Measurements from ENCODE around the gene ZNF148.

The ZNF148 gene

GRCh38 chr3:125374501-125374995, 577 bp downstream of the ZNF148 start:
- H3K4ac ChIP-seq (ENCODE audit: low read depth, low read length) = no peak overlapping the region

DNA sequence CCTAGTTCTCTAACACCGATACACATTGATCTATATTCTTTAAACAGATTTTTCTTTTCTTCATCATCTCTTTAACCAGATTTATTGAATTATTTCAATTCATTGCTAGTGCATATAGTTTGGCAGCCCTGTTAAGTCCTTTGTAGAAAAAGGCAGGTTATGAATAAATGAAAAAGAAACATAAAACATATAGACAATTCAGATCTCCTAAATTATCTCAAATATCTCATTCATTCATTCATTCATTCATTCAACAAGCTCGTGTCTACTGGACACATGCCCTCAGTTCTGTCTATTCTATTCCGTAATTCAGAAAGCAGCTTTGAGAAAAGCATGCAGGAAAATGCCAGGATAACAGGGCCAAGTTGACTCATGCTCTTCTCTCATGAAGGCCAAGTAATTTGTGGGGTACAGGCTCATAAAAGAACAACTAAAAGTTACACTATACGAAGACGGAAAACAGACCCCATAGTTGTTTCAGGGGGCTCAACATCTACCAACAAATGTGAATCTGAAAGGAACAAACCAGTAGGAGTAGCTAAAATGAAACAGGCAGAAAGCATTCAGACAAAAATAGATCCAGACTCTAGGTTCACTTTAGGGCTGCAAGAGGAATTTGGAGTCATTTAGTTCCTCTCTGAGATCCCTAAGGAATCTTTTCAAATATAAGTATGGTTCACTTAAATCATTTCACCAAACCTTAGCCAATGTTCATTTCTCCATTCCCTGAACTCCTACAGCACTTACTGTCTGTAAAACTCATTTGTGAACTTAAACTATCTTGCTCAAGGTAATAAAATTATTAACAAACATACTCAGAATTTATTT, 7.5 kb downstream of the ZNF148 start:
- no CpG with 5 or more reads among the region's 5 CpGs for WGBS (ENCODE audit: extremely low coverage, insufficient coverage, low lambda C conversion rate)
- no peak for DNase-seq

More at GRCh38 chr3:125374501-125374995, 577 bp downstream of the ZNF148 start:
- H3K18ac ChIP-seq (ENCODE audit: low read length) = peak overlapping the region; percentile 83
- H3K23ac ChIP-seq (ENCODE audit: low read length) = peak overlapping the region; percentile 92
- H3K4me2 ChIP-seq (ENCODE audit: low read length) = peak overlapping the region; percentile 84
- peak overlapping the region; percentile 39 for H3K27ac ChIP-seq (ENCODE audit: low read depth, low read length)
- H4K8ac ChIP-seq (ENCODE audit: low read depth, low read length) = no peak overlapping the region
- no peak overlapping the region for H2BK120ac ChIP-seq (ENCODE audit: low read depth, low read length)
- no peaks in the 10 kb centered on the region for H3K27me3 ChIP-seq (ENCODE audit: insufficient read depth, low read length, poor library complexity)
- no peak overlapping the region for H2BK15ac ChIP-seq (replicated peaks; ENCODE audit: low read depth)
- peak; percentile 88 for DNase-seq
- peaks cover 7% of the 10 kb centered on the region for H3K4me1 ChIP-seq (ENCODE audit: control insufficient read depth, low read depth, low read length)
- no peaks in the 10 kb centered on the region for H3K36me3 ChIP-seq (ENCODE audit: control insufficient read depth, insufficient read depth, low read length)
- peak overlapping the region; percentile 98 for H3K56ac ChIP-seq (ENCODE audit: low read length)
- H3K4me3 ChIP-seq (ENCODE audit: low read length) = peak overlapping the region; percentile 92
- no peak overlapping the region for H2AK5ac ChIP-seq (ENCODE audit: low read length)
- peak overlapping the region; percentile 74 for H2BK5ac ChIP-seq (ENCODE audit: low read length)
- peaks cover 31% of the 10 kb centered on the region for H3K79me2 ChIP-seq (ENCODE audit: control insufficient read depth, insufficient read depth, low read length)
- no peak overlapping the region for H4K5ac ChIP-seq (ENCODE audit: low read length)
- peak overlapping the region; percentile 91 for H3K9ac ChIP-seq (ENCODE audit: low read length)
- peaks cover 8% of the 10 kb centered on the region for H3K79me1 ChIP-seq (ENCODE audit: low read length)
- no CpG with 5 or more reads among the region's 26 CpGs for WGBS (ENCODE audit: extremely low coverage, insufficient coverage, low lambda C conversion rate)

GRCh38 chr3:125366132-125366531, 9.0 kb downstream of the ZNF148 start:
- Histone ChIP-seq H3K79me1 (ENCODE audit: low read length) (peaks cover 16% of the 10 kb centered on the region), H3K9ac (ENCODE audit: low read length) (no peak overlapping the region), H3K79me2 (ENCODE audit: control insufficient read depth, insufficient read depth, low read length) (peaks cover 54% of the 10 kb centered on the region), H3K4me3 (ENCODE audit: low read length) (no peak overlapping the region), H3K18ac (ENCODE audit: low read length) (no peak overlapping the region), H3K23ac (ENCODE audit: low read length) (no peak overlapping the region), H4K8ac (ENCODE audit: low read depth, low read length) (no peak overlapping the region), H3K27ac (ENCODE audit: low read depth, low read length) (no peak overlapping the region), H3K27me3 (ENCODE audit: insufficient read depth, low read length, poor library complexity) (no peaks in the 10 kb centered on the region), H3K56ac (ENCODE audit: low read length) (no peak overlapping the region), H3K36me3 (ENCODE audit: control insufficient read depth, insufficient read depth, low read length) (no peaks in the 10 kb centered on the region), H2BK120ac (ENCODE audit: low read depth, low read length) (no peak overlapping the region), H2BK5ac (ENCODE audit: low read length) (no peak overlapping the region), H4K5ac (ENCODE audit: low read length) (no peak overlapping the region), H3K4me2 (ENCODE audit: low read length) (no peak overlapping the region), H3K4ac (ENCODE audit: low read depth, low read length) (no peak overlapping the region), H2BK15ac (replicated peaks; ENCODE audit: low read depth) (no peak overlapping the region), H2AK5ac (ENCODE audit: low read length) (no peak overlapping the region), H3K4me1 (ENCODE audit: control insufficient read depth, low read depth, low read length) (no peaks in the 10 kb centered on the region)
- DNase-seq = no peak
- no CpG with 5 or more reads among the region's 2 CpGs for WGBS (ENCODE audit: extremely low coverage, insufficient coverage, low lambda C conversion rate)

More for the DNA sequence above, 7.5 kb downstream of the ZNF148 start:
- no peak overlapping the region for H3K18ac ChIP-seq (ENCODE audit: low read length)
- H3K79me1 ChIP-seq (ENCODE audit: low read length) = peaks cover 12% of the 10 kb centered on the region
- no peak overlapping the region for H4K8ac ChIP-seq (ENCODE audit: low read depth, low read length)
- no peak overlapping the region for H3K27ac ChIP-seq (ENCODE audit: low read depth, low read length)
- H3K36me3 ChIP-seq (ENCODE audit: control insufficient read depth, insufficient read depth, low read length) = no peaks in the 10 kb centered on the region
- no peak overlapping the region for H3K9ac ChIP-seq (ENCODE audit: low read length)
- H3K79me2 ChIP-seq (ENCODE audit: control insufficient read depth, insufficient read depth, low read length) = peaks cover 48% of the 10 kb centered on the region
- no peak overlapping the region for H3K23ac ChIP-seq (ENCODE audit: low read length)
- no peak overlapping the region for H3K4me3 ChIP-seq (ENCODE audit: low read length)
- H3K4ac ChIP-seq (ENCODE audit: low read depth, low read length) = no peak overlapping the region
- no peaks in the 10 kb centered on the region for H3K27me3 ChIP-seq (ENCODE audit: insufficient read depth, low read length, poor library complexity)
- H4K5ac ChIP-seq (ENCODE audit: low read length) = no peak overlapping the region
- no peak overlapping the region for H2AK5ac ChIP-seq (ENCODE audit: low read length)
- H2BK120ac ChIP-seq (ENCODE audit: low read depth, low read length) = no peak overlapping the region
- H3K4me1 ChIP-seq (ENCODE audit: control insufficient read depth, low read depth, low read length) = no peaks in the 10 kb centered on the region
- no peak overlapping the region for H2BK15ac ChIP-seq (replicated peaks; ENCODE audit: low read depth)
- H3K56ac ChIP-seq (ENCODE audit: low read length) = no peak overlapping the region
- H2BK5ac ChIP-seq (ENCODE audit: low read length) = no peak overlapping the region
- no peak overlapping the region for H3K4me2 ChIP-seq (ENCODE audit: low read length)

DNA sequence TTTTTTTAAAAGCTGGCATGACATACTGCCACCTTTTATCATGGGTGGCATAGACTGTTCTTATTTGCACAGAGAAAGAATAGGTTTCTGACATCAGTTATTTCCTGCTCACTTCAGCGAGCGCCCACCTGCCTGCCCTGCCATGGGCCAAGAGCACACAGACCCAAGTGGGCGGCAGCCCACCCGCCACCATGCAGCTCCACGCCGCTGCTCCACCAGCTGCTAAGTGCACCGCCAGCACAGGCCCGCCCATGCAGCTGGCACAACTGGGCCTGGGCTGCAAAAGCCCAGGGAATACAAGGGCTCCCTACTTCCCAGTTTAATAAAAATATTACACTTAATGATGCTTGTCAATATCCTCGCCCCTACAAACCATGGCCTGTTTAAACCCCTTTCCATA, 15.4 kb downstream of the ZNF148 start:
- Histone ChIP-seq H2BK5ac (ENCODE audit: low read length) (no peak overlapping the region), H4K8ac (ENCODE audit: low read depth, low read length) (no peak overlapping the region), H2BK15ac (replicated peaks; ENCODE audit: low read depth) (no peak overlapping the region), H3K4me2 (ENCODE audit: low read length) (no peak overlapping the region), H3K79me2 (ENCODE audit: control insufficient read depth, insufficient read depth, low read length) (peaks cover 46% of the 10 kb centered on the region), H3K27me3 (ENCODE audit: insufficient read depth, low read length, poor library complexity) (no peaks in the 10 kb centered on the region), H3K4ac (ENCODE audit: low read depth, low read length) (no peak overlapping the region), H2BK120ac (ENCODE audit: low read depth, low read length) (no peak overlapping the region), H3K27ac (ENCODE audit: low read depth, low read length) (no peak overlapping the region), H2AK5ac (ENCODE audit: low read length) (no peak overlapping the region), H3K56ac (ENCODE audit: low read length) (no peak overlapping the region), H3K23ac (ENCODE audit: low read length) (no peak overlapping the region), H3K9ac (ENCODE audit: low read length) (no peak overlapping the region), H3K4me1 (ENCODE audit: control insufficient read depth, low read depth, low read length) (no peaks in the 10 kb centered on the region), H3K36me3 (ENCODE audit: control insufficient read depth, insufficient read depth, low read length) (no peaks in the 10 kb centered on the region), H3K4me3 (ENCODE audit: low read length) (no peak overlapping the region), H3K79me1 (ENCODE audit: low read length) (peaks cover 15% of the 10 kb centered on the region), H4K5ac (ENCODE audit: low read length) (no peak overlapping the region), H3K18ac (ENCODE audit: low read length) (no peak overlapping the region)
- DNase-seq = no peak
- no CpG with 5 or more reads among the region's 9 CpGs for WGBS (ENCODE audit: extremely low coverage, insufficient coverage, low lambda C conversion rate)

GRCh38 chr3:125358923-125359322, 16.2 kb downstream of the ZNF148 start:
- Histone ChIP-seq H3K18ac (ENCODE audit: low read length) (no peak overlapping the region), H3K27ac (ENCODE audit: low read depth, low read length) (no peak overlapping the region), H3K56ac (ENCODE audit: low read length) (no peak overlapping the region), H3K4ac (ENCODE audit: low read depth, low read length) (no peak overlapping the region), H4K8ac (ENCODE audit: low read depth, low read length) (no peak overlapping the region), H2BK5ac (ENCODE audit: low read length) (no peak overlapping the region), H3K4me3 (ENCODE audit: low read length) (no peak overlapping the region), H3K23ac (ENCODE audit: low read length) (no peak overlapping the region), H3K4me1 (ENCODE audit: control insufficient read depth, low read depth, low read length) (no peaks in the 10 kb centered on the region), H4K5ac (ENCODE audit: low read length) (no peak overlapping the region), H3K27me3 (ENCODE audit: insufficient read depth, low read length, poor library complexity) (no peaks in the 10 kb centered on the region), H2BK15ac (replicated peaks; ENCODE audit: low read depth) (no peak overlapping the region), H3K79me1 (ENCODE audit: low read length) (peaks cover 14% of the 10 kb centered on the region), H3K79me2 (ENCODE audit: control insufficient read depth, insufficient read depth, low read length) (peaks cover 42% of the 10 kb centered on the region), H2AK5ac (ENCODE audit: low read length) (no peak overlapping the region), H3K9ac (ENCODE audit: low read length) (no peak overlapping the region), H3K4me2 (ENCODE audit: low read length) (no peak overlapping the region), H2BK120ac (ENCODE audit: low read depth, low read length) (no peak overlapping the region), H3K36me3 (ENCODE audit: control insufficient read depth, insufficient read depth, low read length) (no peaks in the 10 kb centered on the region)
- DNase-seq = no peak

All from mesendoderm (in vitro differentiated cells).